HG03196 (cell line): ENCODE data around the gene RBSN.

Experiments used
- ATAC-seq: cut with Tn5 transposase; IDR thresholded peaks from one replicate; pipeline ENCODE4 v1.9.1; 2021; ENCODE audit not compliant: unreplicated experiment

The RBSN gene

DNA sequence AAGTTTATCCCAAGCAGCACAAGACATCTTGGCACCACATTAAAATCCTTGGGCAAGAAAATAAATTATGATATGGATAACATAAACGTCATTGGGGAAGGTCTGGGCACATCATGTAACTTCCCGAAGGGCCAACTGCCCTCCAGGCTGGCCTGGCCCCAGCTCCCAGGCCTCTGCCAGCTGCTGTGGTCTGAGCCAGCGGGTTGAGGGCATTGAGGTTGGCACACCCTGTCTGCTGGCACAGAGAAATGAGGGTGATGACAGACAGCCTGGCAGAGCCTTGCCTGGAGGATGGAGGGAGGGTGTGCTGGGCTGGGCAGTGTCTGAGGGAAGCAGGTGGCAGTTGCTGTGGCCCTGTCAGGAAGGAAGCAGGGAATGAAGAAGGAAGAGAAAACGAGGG, 3.3 kb upstream of the RBSN start:
- ATAC-seq, result no peak

DNA sequence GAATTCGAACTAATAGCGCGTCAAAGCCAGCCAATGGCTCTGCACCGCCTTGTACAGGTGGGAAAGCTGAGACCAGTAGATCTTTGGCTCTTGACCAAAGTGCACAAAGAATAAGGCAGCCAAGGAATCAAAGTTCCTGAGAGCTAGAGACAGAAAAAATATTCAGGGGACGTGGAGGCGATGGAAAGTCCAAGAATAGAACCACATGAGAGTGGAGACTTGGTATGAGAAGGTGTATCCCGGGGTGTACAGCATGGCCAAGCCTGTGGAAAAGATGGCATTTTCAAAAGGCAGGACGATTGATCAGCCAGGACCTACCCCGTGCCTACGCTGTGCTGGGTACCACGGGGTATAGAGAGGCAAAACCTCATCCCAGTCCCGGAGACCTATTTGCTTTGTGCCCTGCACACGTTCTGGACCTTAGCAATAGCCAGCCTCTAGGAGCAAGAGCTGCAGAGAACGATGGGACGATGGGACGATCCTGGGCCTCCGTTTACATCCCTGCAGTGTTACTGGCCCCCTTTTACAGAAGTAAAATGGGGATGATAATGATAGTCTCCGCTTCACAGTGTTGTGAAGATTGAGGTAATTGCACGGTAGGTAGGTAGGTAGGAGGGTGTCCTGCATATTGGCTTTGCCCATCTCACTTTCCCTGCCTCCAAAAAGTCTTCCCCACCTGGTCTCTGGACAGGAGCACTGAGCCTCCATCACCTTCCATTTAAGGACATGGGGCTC, 583 bp upstream of the RBSN start:
- peak; percentile 10 for ATAC-seq

DNA sequence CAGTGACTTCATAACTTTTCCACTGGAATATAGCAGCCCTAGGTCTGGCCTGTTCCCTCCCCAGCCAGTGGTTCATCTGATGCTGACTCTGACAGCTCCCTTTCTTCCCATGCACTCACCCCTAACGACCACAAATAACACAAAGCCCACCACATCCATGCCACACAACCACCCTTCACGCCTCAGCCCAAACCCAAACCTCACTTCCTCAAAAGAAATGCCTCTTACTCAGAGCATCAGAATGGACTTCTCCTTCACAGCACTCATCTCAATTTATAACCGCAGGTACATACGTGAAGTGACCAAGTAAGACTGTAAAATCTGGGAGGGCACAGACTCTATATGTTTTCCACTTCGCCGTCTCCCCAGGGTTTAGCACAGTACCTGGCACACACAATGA, 1.1 kb downstream of the RBSN start:
- no peak for ATAC-seq

DNA sequence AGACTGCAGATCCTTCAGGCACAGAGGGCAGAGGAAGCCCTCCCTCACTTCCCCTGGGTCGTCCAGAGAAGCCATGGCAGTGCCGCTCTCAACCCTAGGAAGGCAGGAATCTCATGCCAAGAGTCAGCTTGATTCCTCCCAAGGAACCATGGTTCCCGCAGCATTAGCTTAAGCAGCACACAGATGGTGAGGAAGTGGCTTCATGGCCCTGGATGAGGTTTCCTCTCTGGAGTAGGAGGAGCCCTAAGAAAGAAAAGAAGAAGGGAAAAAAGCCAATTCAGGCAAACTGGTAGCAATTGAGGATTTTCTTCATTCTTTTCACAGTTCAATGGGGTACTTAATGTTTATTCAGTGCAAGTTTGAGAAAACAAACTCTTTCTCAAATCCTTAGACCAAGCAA, 2.9 kb downstream of the RBSN start:
- no peak for ATAC-seq

DNA sequence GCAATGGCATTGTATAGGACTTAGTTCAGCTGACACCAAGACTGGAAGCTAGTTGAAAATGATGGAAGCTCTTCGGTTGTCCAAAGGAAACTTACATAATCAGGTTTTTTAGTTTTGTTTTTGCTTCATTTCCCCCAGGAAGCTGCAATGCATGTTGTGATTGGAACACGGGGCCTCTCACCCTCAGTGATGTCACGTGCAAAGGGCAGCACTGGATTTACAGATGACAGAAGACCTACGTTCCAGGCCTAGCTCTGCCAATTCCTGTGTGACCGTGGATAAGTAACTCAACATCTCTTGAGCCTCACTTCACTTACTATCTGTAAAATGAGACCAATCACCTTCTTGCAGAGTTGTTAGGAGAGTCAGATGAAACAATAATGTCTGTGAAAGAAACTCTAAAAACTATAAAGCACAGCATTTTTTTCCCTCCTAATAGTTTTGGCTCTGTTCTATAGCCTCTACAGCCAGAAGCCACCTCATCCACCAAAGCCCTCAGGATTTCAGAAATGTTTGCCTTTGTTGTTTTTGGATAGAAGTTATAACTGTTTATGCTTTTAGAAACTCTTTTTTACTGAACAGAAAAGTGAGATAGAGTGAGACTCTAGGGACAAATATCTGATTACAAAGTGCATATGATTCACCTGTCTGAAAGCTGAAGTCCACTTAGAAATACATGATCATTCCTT, 4.6 kb downstream of the RBSN start:
- ATAC-seq, result no peak

DNA sequence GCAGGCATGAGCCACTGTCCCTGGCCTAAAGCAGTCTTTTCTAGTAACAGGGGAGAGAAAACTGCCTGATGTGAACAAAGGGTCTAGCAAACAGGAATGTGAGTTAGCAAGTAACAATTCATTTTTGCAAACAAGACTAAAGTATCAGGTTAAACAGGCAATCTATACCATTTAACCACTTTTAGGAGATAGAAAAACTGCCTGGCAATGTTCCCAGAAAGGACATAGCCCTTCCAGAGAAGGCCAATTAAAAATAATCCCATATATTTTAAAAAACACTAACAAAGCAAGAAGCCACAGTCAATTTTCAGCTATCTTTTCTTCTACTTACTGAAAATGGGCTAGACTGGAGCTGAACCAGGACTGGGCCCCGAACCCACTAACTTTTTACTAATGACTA, 6.3 kb downstream of the RBSN start:
- no peak for ATAC-seq

DNA sequence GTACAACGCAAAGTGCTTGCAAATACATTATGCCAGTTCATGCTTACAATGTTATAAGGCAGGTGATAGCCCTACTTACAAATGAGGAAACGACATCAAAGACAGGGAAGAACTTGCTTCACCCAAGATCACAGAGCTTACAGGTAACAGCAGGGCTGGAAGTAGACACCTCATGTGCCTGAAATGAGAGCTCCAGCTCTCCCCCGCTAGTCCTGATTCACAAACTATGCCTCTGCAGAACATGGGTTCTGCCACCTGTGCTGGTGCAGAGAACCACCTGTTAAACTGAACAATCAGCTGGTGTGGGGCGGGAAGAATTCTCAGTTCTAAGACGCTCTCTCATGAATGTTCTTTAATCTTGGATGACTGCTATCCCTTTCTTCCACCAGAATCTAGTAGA, 7.4 kb downstream of the RBSN start:
- ATAC-seq, result no peak

DNA sequence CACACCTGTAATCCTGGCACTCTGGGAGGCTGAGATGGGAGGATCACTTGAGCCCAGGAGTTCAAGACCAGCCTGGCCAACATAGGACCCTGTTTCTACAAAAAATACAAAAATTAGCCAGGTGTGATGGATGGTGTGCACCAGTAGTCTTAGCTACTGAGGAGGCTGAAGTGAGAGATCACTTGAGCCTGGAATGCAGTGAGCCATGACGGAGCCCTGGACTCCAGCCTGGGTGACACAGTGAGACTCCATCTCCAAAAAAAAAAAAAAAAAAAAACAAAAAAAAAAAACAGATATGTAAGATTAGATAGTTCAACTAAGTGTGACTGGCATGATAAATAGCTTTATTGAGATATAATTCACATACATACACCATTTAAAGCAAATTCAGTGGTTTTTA, 9.7 kb downstream of the RBSN start:
- ATAC-seq, result no peak

DNA sequence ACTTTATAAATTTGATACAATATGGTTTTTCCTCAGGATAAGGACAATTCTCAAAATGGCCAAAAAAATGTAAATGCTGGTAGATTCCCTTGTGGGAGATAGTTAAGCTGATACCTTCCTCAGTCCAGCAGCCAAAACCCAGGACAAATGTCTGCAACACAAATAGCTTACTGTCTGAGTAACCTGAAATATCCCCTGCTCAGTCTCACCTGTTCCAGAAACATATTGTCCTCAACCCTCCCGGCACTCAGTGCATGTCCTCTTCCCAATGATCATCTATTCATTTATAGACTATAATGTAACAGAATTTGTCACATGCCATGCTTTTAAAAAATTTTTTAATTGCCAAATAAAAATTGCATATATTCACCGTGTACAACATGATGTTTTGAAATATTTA, 12.2 kb downstream of the RBSN start:
- ATAC-seq, result no peak

DNA sequence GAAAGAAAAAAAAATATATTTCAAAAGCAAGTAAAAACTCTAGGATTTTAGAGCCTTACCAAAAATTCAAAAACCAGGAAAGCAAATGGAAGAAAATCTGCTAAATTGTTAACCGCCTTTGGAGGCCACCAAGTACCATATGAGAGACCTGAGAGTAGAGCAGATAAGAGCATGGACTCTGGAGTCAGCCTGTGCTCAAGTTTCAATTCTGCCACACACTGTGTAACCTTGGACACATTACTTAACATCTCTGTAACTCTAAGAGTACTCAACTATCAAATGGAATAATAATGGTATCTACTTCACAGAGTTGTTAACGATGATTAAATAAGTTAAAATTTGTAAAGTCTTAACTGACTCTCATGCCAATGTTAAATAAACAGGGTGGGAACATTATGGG, 12.7 kb downstream of the RBSN start:
- no peak for ATAC-seq

DNA sequence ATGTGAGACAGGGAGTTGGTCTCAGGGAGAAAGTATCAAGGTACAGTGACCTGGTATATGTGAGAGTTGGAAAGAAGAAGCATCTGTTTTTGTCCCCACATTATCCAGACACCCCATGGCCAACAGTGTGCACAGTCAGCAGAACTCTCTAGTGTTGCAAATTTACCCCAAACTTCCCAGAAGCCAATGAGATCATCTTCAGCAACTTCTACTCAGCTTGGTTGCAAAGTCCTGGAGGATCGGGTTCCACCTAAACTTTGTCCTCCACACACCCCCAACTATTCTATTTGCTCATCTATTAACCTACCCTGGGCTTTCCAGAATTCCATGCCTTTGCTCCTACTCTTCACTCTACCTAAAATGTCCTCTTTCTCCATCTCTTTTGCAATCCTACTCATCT, 15.7 kb downstream of the RBSN start:
- ATAC-seq, result no peak

DNA sequence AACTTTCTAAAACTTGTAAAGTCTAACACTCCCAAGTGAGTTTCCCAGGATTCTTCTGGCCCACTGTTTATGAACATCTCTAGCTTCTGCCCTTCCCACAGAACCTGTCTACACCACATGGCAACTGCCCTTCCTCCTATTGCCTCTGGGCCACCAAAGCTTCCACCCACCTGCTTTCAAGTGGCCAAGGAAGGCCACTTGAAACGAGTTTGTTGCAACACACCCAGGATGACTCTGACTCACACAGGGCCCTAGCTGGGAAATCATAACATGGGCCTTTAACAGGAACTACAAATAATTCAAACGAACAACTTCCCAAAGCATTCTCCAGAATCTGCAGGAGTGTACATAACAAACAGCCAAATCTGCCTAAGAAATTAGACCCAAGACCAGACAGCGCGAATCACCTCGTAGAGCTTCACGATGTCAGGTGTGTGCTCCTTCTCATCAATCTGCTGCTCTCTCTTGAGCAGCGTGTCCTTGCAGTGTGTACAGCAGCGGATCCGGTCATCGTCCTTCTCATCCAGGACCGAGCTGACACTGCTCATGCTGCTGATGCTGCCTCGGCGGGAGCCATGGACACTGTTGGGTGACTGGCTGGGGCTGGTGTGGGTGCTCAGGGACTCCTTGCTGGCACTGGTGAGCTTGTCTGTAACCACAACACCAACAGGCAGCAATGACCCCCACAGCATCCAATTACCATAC, 16.8 kb downstream of the RBSN start:
- no peak for ATAC-seq

DNA sequence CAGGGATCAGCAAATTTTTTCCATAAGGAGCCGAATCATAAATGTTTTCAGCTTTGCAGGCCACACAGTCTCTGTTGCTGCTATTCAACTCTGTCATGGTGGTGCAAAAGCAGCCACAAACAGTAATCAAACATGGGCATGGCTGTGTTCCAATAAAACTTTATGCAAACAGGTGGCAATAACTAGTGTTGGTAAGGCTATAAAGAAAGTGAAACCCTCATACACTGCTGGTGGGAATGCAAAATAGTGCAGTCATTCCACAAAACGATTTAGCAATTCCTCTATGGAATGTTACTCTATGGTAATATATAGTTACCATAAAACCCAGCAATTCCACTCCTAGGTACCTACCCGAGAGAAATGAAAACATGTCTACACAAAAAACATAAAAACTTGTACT, 19.9 kb downstream of the RBSN start:
- ATAC-seq, result no peak

DNA sequence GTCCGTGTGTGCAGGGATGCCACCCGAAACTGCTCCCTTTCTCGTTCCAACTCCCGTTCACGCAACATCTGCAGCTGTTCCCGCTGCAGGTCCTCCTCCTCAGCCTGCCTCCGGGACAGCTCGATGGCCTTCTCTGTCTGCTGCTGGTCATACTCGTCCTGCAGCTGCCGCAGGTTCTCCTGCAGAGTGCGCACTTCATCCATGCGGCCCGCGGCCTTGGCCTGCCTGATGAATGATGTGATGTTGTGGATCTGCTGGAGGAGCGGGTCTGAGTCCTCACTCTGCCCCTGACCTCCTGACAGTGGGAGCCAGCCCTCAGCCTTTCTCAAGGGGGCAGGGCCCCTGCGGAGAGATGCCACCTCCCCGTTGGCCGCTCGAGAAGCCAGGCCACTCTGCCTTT, 24.4 kb downstream of the RBSN start:
- no peak for ATAC-seq

DNA sequence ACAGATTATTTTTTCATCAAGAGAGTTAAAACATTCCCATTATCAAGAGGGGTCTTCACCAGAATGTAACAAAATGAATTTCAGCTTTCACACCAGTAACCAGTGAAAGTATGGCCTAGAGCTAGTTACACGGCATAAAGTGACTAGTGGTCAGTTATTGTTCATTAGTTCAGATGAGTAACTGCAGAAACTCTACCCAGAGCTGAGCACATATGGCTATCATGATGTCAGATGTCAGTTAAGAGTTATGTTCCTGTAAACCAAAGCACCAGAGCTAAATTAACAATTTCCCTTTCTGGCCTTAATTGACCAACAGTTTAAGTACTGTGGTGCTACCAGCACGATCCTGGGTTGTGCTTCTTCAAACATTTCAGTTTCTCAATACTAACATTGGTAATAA, 27.2 kb downstream of the RBSN start:
- no peak for ATAC-seq

DNA sequence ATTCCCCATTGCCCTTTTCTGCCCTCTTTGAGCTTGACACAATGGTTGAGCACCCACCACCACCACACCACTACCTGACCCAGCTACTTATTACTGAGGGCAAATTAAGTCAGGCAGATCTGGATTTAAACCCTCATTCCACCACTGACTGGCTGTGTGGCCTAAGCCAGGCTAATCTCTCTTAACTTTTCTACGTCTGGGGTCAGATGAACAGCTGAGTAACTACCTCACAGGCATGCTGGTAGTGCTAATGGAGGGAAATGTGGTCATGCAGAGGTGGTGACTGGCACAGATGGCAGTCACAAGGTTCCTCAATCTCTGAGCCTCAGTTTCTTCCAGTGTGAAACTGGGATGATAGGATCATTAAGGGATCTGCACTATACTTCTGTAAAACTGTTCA, 29.5 kb downstream of the RBSN start:
- ATAC-seq, result no peak

DNA sequence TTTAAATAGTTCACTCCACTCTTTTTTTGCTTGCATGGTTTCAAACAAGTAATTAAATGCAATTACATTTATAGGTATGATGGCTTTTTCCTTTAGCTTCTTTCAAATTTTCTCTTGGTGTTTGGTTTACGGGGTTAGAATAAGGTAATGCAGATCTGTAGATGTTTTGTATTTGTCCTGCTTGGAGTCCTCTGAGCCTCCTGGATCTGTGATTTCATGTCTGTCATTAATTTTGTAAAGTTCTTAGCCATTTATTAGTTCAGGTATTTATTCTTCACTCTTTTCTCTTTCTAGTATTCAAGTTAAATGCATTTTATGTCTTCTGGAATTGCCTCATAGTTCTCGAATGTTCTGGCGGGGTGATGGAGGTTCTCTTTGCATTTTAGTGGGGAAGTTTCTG, 32.5 kb downstream of the RBSN start:
- no peak for ATAC-seq

DNA sequence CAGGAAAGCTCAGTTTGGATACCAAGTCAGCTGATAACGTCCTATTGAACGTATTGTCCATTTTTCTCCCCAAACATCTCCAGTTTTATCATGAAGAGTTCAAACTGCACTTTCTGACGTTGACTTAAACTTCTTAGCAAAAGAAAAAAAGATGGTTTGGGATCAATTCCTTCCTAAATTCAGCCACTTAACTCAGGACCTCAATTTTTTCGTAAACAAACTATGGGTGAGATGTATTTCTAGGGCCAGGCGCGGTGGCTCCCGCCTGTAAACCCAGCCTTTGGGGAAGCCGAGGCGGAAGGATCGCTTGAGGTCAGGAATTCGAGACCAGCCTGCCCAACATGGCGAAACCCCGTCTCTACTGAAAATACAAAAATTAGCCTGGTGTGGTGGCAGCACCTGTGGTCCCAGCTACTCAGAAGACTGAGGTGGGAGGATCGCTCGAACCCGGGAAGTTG, 33.4 kb downstream of the RBSN start:
- ATAC-seq, result no peak

DNA sequence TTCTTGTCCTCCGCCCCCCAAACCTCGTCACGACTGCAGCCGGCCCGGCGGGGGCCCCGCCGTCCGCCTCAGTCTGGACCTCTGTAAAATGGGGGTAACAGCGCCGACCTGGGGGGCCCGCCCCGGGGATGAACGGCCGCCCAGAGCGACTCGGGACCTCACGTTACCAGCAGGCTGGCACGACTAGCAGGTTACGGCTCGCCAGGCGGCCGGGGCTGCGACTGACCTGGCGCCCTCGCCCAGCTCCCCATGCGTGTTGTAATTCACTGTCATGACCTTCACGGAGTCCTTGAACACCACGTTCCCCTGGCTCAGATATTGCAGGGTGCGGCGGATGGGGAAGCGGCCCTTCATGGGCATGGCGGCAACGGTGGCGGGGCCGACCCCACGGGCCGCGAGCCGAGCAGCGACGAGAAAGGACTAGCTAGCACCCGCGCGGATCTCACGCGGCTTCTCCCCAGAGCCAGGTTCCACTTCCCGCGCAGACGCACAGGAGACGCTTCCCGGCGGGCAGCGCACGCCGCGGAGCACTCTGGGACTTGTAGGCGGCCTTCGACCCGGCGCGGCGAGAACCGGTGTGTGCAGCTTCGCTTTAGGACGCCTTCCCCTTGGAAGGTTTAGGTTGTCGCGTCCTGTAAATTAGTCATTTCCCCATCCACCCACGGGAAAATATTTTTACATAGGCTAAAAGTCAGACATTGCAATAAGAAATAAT, 34.0 kb downstream of the RBSN start, which contains the start of gene MRPS25:
Gene MRPS25, minus strand, starts transcription at position 481 of the 715 bp plus-strand sequence. Its CDS starts 121 bp downstream, at position 360.
- peak; percentile 96 for ATAC-seq

DNA sequence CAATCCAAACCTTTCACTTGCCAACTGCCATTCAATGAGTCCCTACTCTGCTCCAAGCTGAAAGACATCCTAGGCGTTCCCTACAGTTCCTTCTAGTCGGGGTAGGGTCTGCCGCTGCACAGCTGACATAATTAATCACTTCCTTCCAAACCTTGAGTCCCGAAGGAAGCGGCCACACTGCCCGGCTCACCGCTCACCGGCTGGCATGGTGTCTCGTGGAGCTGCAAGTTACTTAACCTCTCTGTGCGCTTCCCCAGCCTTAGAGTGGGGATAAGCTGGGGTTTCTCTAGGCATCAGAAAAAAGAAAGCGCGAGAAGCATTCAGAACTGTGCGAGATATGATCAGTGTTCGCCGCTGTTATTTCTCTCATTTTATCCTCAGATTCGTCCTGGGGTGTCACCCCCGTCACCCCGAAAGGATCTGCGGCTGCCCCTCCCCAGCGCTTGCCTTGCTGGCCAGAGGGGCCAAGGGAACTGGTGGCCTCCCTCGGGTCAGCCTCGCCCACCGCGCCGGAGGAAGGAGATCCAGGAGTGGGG, 34.6 kb downstream of the RBSN start:
- peak; percentile 5 for ATAC-seq

DNA sequence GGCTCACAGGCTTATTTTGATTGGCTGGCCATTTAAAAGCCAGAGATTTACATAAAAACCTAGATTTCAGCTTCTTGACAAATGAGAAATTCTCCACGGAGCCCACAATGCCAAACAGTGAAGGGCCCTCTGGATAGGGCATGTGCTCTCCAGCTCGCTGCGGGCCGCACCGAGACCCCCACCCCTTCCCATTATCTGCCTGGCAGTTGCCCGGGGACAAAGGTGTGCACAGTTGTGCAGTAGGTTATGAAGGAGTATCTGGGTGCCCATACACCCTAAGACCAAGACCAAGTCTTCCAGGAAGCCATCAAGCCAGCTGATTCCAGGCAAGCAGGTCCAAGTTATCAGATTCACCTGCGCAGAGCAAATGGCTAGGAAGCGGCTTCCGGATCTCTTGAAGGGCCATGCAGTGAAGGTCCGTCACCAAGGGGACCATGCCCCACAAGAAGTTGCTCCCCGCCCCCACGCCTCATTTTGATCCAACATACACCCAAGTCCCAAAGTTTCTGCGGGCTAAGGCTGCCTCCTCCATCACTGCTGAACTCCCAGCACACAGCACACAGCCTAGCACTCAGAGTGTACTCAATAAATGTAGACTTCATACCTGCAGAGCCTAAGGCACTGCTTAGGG, 35.2 kb downstream of the RBSN start:
- no peak for ATAC-seq
